ENCODE results near the gene MAOB.

DNA sequence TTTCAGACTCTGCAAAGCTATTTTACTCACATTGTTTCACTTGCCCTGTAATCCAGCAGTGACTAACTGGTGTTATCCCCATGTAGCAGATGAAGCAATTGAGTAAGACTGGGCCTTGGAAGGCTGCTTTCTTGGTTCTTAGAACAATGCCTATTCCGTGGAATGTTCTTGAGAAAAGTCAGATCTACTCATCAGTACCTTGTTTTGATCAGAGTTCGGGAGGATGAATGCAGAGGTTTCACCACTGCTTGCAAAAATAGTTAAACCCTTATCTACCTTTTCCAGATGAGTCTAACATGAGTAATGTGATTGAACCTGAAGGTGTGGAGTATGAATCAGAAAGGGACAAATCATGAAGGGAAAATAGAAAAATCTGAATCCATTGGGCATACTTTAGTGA, 1.8 kb downstream of the MAOB start:
- TF ChIP-seq, protein P1, sequence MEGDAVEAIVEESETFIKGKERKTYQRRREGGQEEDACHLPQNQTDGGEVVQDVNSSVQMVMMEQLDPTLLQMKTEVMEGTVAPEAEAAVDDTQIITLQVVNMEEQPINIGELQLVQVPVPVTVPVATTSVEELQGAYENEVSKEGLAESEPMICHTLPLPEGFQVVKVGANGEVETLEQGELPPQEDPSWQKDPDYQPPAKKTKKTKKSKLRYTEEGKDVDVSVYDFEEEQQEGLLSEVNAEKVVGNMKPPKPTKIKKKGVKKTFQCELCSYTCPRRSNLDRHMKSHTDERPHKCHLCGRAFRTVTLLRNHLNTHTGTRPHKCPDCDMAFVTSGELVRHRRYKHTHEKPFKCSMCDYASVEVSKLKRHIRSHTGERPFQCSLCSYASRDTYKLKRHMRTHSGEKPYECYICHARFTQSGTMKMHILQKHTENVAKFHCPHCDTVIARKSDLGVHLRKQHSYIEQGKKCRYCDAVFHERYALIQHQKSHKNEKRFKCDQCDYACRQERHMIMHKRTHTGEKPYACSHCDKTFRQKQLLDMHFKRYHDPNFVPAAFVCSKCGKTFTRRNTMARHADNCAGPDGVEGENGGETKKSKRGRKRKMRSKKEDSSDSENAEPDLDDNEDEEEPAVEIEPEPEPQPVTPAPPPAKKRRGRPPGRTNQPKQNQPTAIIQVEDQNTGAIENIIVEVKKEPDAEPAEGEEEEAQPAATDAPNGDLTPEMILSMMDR (IDR thresholded peaks at IDR 0.05), result no peak
- no peak for TF ChIP-seq POLR2A (IDR thresholded peaks at IDR 0.05)
